Muscle of arm (tissue), 12 donors: ENCODE measurements around the gene PPP2R5D. TPM values are rescaled to one million over a fixed set of nuclear protein-coding genes. Genes with fewer than 3 reads are reported as not detected.

Experiments used
- DNase-seq: peaks from one replicate; pipeline ENCODE4 v3.0.0-alpha.2; 2013
- polyA plus RNA-seq, 12 donors: library from polyadenylated mRNA; unstranded; fragments of 120-200 nt; gene quantifications; one replicate each; pipeline ENCODE4 v1.2.1, GENCODE V29; 2013; ENCODE audit not compliant: insufficient read length in 12 of 12

Gene PPP2R5D
- polyA plus RNA-seq, 12 donors: 40.0 to 58.7 (median 43.7) TPM; not detected in 1

GRCh38 chr6:42962096-42962495, 22.3 kb upstream of the PPP2R5D start:
- no peak for DNase-seq

GRCh38 chr6:42962502-42963178, 21.7 kb upstream of the PPP2R5D start:
- no peak for DNase-seq

- DNase-seq: no peak
These were observed 21.1 kb upstream of the PPP2R5D start for GRCh38 chr6:42963179-42963854.

GRCh38 chr6:42963855-42964605, 20.3 kb upstream of the PPP2R5D start:
- DNase-seq: no peak

- DNase-seq: no peak
These were observed 17.8 kb upstream of the PPP2R5D start for GRCh38 chr6:42966571-42966970.

GRCh38 chr6:42967228-42967627, 17.1 kb upstream of the PPP2R5D start:
- no peak for DNase-seq

GRCh38 chr6:42968126-42968701, 16.2 kb upstream of the PPP2R5D start:
- no peak for DNase-seq

- DNase-seq: no peak
These were observed 15.6 kb upstream of the PPP2R5D start for GRCh38 chr6:42968783-42969182.

- no peak for DNase-seq
These were observed 14.9 kb upstream of the PPP2R5D start for GRCh38 chr6:42969431-42969830.

GRCh38 chr6:42969934-42970333, 14.4 kb upstream of the PPP2R5D start:
- no peak for DNase-seq

GRCh38 chr6:42970871-42971612, 13.3 kb upstream of the PPP2R5D start:
- DNase-seq: no peak

- no peak for DNase-seq
These were observed 12.5 kb upstream of the PPP2R5D start for GRCh38 chr6:42971746-42972327.

GRCh38 chr6:42973926-42974325, 10.4 kb upstream of the PPP2R5D start:
- no peak for DNase-seq

- no peak for DNase-seq
These were observed 9.4 kb upstream of the PPP2R5D start for GRCh38 chr6:42974919-42975505.

- no peak for DNase-seq
These were observed 5.9 kb upstream of the PPP2R5D start for GRCh38 chr6:42978487-42978838.

GRCh38 chr6:42978839-42979522, 5.4 kb upstream of the PPP2R5D start, which contains the start of gene PEX6:
PEX6 (minus strand) TSS chr6:42979181; CDS start chr6:42979150, 31 bp downstream.
- peak; percentile 91 for DNase-seq

- no peak for DNase-seq
These were observed 4.7 kb upstream of the PPP2R5D start for GRCh38 chr6:42979523-42980177.

GRCh38 chr6:42981836-42982235, 2.5 kb upstream of the PPP2R5D start:
- no peak for DNase-seq

GRCh38 chr6:42984924-42985475, 630 bp downstream of the PPP2R5D start:
- DNase-seq: peak; percentile 26
